Thoracic aorta (tissue), 2 donors: ENCODE results near the gene SAMD13. TPM values are rescaled to one million over a fixed set of nuclear protein-coding genes. Genes with fewer than 3 reads are reported as not detected.

Source experiments
- ATAC-seq: fragments of 150-250 bp; one replicate; pipeline ENCODE4 v1.8.0; 2017; ENCODE audit warnings: low read depth; ENCODE audit not compliant: insufficient number of reproducible peaks, low FRiP score
- DNase-seq: peaks from one replicate; pipeline ENCODE4 v3.0.0-alpha.2; 2020; ENCODE audit warnings: low spot score
- H3K27ac ChIP-seq, 2 donors: fragments of 200-600 bp; sonication (generic); 1 replicate in 1 of 2; 2 replicates in 1 of 2; pipeline ENCODE4 v1.5.1; 2016; ENCODE audit warnings: mild to moderate bottlenecking in 2 of 2, moderate library complexity in 2 of 2
- H3K27me3 ChIP-seq: fragments of 200-600 bp; sonication (generic); replicated peaks from 2 replicates; pipeline ENCODE4 v1.6.0; 2016; ENCODE audit warnings: mild to moderate bottlenecking; ENCODE audit not compliant: insufficient read depth
- H3K36me3 ChIP-seq: fragments of 200-600 bp; sonication (generic); one replicate; pipeline ENCODE4 v1.5.1; 2016
- H3K4me1 ChIP-seq, 2 donors: fragments of 200-600 bp; sonication (generic); 1 replicate in 1 of 2; 2 replicates in 1 of 2; pipeline versions ENCODE4 v1.5.1 to v1.6.0; 2016; ENCODE audit warnings: low read depth in 2 of 2, mild to moderate bottlenecking in 1 of 2; ENCODE audit not compliant: control insufficient read depth in 1 of 2
- H3K4me3 ChIP-seq: fragments of 200-600 bp; sonication (generic); 2 replicates; pipeline ENCODE4 v1.5.1; 2016; ENCODE audit warnings: mild to moderate bottlenecking
- H3K9me3 ChIP-seq: fragments of 200-600 bp; sonication (generic); 2 replicates; pipeline ENCODE4 v1.5.1; 2016
- CTCF ChIP-seq: fragments of 200-600 bp; sonication (generic); IDR thresholded peaks from one replicate; pipeline ENCODE4 v1.5.1; 2019; ENCODE audit warnings: antibody characterized with exemption
- total RNA-seq, 2 donors: library from RNA; depleted of rRNA; stranded (reverse); fragments of >200 nt; gene quantifications; one replicate each; pipeline versions ENCODE4 v1.1.0 to v1.2.3, GENCODE V29; 2016

Gene SAMD13
- total RNA-seq, 2 donors from 2014 or later, result 0.95 to 1.8 TPM

GRCh38 chr1:84257617-84258016 lies 43.9 kb upstream of the SAMD13 start:
- Histone ChIP-seq H3K9me3 (no peaks in the 10 kb centered on the region), H3K27me3 (no peaks in the 10 kb centered on the region), H3K4me1 (peaks cover 10 to 38% of the 10 kb centered on the region in 2 donors), H3K27ac (no peak overlapping the region), H3K4me3 (no peak overlapping the region), H3K36me3 (no peaks in the 10 kb centered on the region)
- DNase-seq (no peak), ATAC-seq (no peak)
- TF ChIP-seq CTCF, result no peak

- no peaks in the 10 kb centered on the region for H3K9me3 ChIP-seq
- ATAC-seq (no peak), DNase-seq (no peak)
- H3K27me3 ChIP-seq, result no peaks in the 10 kb centered on the region
- H3K27ac ChIP-seq, result no peak overlapping the region
- no peaks in the 10 kb centered on the region for H3K36me3 ChIP-seq
- peaks cover 6 to 21% of the 10 kb centered on the region in 2 donors for H3K4me1 ChIP-seq
- H3K4me3 ChIP-seq, result no peak overlapping the region
- no peak for TF ChIP-seq CTCF
Observed at GRCh38 chr1:84259376-84259775, 42.1 kb upstream of the SAMD13 start.

- Histone ChIP-seq H3K4me3 (no peak overlapping the region), H3K27me3 (no peaks in the 10 kb centered on the region), H3K4me1 (peaks cover 3 to 15% of the 10 kb centered on the region in 2 donors), H3K9me3 (no peaks in the 10 kb centered on the region), H3K27ac (no peak overlapping the region), H3K36me3 (no peaks in the 10 kb centered on the region)
- TF ChIP-seq CTCF, result no peak
- ATAC-seq (no peak), DNase-seq (no peak)
Observed at GRCh38 chr1:84259989-84260388, 41.5 kb upstream of the SAMD13 start.

- H3K4me3 ChIP-seq, result no peak overlapping the region
- TF ChIP-seq CTCF, result no peak
- H3K27me3 ChIP-seq, result no peaks in the 10 kb centered on the region
- peaks cover under 1 to 5% of the 10 kb centered on the region in 2 donors for H3K4me1 ChIP-seq
- no peak for DNase-seq
- H3K27ac ChIP-seq, result no peak overlapping the region
- H3K36me3 ChIP-seq, result no peaks in the 10 kb centered on the region
- no peak for ATAC-seq
- no peaks in the 10 kb centered on the region for H3K9me3 ChIP-seq
Observed at GRCh38 chr1:84260852-84261518, 40.5 kb upstream of the SAMD13 start.

GRCh38 chr1:84264961-84265360 lies 36.5 kb upstream of the SAMD13 start:
- Histone ChIP-seq H3K27ac (no peak overlapping the region), H3K27me3 (no peaks in the 10 kb centered on the region), H3K36me3 (no peaks in the 10 kb centered on the region), H3K4me1 (no peaks in the 10 kb centered on the region), H3K4me3 (no peak overlapping the region), H3K9me3 (no peaks in the 10 kb centered on the region)
- DNase-seq, result no peak
- ATAC-seq, result no peak
- TF ChIP-seq CTCF, result no peak
